ENCODE data around the gene TSPO2. TPM values are rescaled to one million over a fixed set of nuclear protein-coding genes. Genes with fewer than 3 reads are reported as not detected.

The TSPO2 gene
- total RNA-seq, 1 donor from 2014 or later: not detected

GRCh38 chr6:41080621-41081020 lies 38.4 kb downstream of the TSPO2 start:
- Mint-ChIP-seq H3K27me3 (ENCODE audit: low read depth, unreplicated experiment) (no peaks in the 10 kb centered on the region), H3K4me3 (ENCODE audit: unreplicated experiment) (no peak overlapping the region), H3K36me3 (ENCODE audit: low read depth, unreplicated experiment) (peaks cover 11% of the 10 kb centered on the region), H3K4me1 (ENCODE audit: low read depth, unreplicated experiment) (peaks cover 6% of the 10 kb centered on the region), H3K9me3 (ENCODE audit: unreplicated experiment) (no peaks in the 10 kb centered on the region), H3K27ac (ENCODE audit: unreplicated experiment) (no peak overlapping the region)
- Histone ChIP-seq H2AFZ (ENCODE audit: low read depth, low read length) (no peak overlapping the region), H3K79me2 (ENCODE audit: insufficient read depth, low read length) (peaks cover 76% of the 10 kb centered on the region), H3K9ac (ENCODE audit: low read length) (no peak overlapping the region), H4K20me1 (ENCODE audit: insufficient read depth, low read length) (peaks cover 65% of the 10 kb centered on the region), H3K9me3 (ENCODE audit: insufficient read depth, low read depth, low read length) (no peaks in the 10 kb centered on the region), H3K27me3 (ENCODE audit: insufficient read depth, low read length) (no peaks in the 10 kb centered on the region), H3K4me2 (ENCODE audit: low read length) (no peak overlapping the region), H3K4me1 (ENCODE audit: insufficient read depth, low read length) (no peaks in the 10 kb centered on the region), H3K4me3 (ENCODE audit: insufficient read depth, low read depth, low read length) (no peak overlapping the region), H3K27ac (ENCODE audit: low read depth, low read length) (no peak overlapping the region), H3K36me3 (ENCODE audit: insufficient read depth, low read length) (peaks cover 51% of the 10 kb centered on the region)
- DNase-seq (ENCODE audit: low read depth) (no peak), FAIRE-seq (no peak)
- TF ChIP-seq EZH2 (IDR thresholded peaks at IDR 0.05; ENCODE audit: insufficient read depth, low read length) (no peak), CTCF (IDR thresholded peaks at IDR 0.05; ENCODE audit: insufficient read depth, low read depth, low read length) (no peak)

- Histone ChIP-seq H3K27ac (ENCODE audit: low read depth, low read length) (no peak overlapping the region), H3K36me3 (ENCODE audit: insufficient read depth, low read length) (peaks cover 52% of the 10 kb centered on the region), H3K9ac (ENCODE audit: low read length) (no peak overlapping the region), H3K4me3 (ENCODE audit: insufficient read depth, low read depth, low read length) (no peak overlapping the region), H3K4me1 (ENCODE audit: insufficient read depth, low read length) (no peaks in the 10 kb centered on the region), H3K4me2 (ENCODE audit: low read length) (no peak overlapping the region), H3K79me2 (ENCODE audit: insufficient read depth, low read length) (peaks cover 59% of the 10 kb centered on the region), H3K9me3 (ENCODE audit: insufficient read depth, low read depth, low read length) (no peaks in the 10 kb centered on the region), H4K20me1 (ENCODE audit: insufficient read depth, low read length) (peaks cover 50% of the 10 kb centered on the region), H3K27me3 (ENCODE audit: insufficient read depth, low read length) (no peaks in the 10 kb centered on the region), H2AFZ (ENCODE audit: low read depth, low read length) (no peak overlapping the region)
- H3K27me3 Mint-ChIP-seq (ENCODE audit: low read depth, unreplicated experiment): no peaks in the 10 kb centered on the region
- no peak overlapping the region for H3K27ac Mint-ChIP-seq (ENCODE audit: unreplicated experiment)
- H3K9me3 Mint-ChIP-seq (ENCODE audit: unreplicated experiment): no peaks in the 10 kb centered on the region
- peaks cover 12% of the 10 kb centered on the region for H3K36me3 Mint-ChIP-seq (ENCODE audit: low read depth, unreplicated experiment)
- DNase-seq (ENCODE audit: low read depth): no peak
- H3K4me1 Mint-ChIP-seq (ENCODE audit: low read depth, unreplicated experiment): no peaks in the 10 kb centered on the region
- no peak overlapping the region for H3K4me3 Mint-ChIP-seq (ENCODE audit: unreplicated experiment)
- FAIRE-seq: no peak
- no peak for TF ChIP-seq CTCF (IDR thresholded peaks at IDR 0.05; ENCODE audit: insufficient read depth, low read depth, low read length)
- no peak for TF ChIP-seq EZH2 (IDR thresholded peaks at IDR 0.05; ENCODE audit: insufficient read depth, low read length)
These were observed 40.8 kb downstream of the TSPO2 start for GRCh38 chr6:41083072-41083471.

GRCh38 chr6:41085182-41085581 lies 42.9 kb downstream of the TSPO2 start:
- H2AFZ ChIP-seq (ENCODE audit: low read depth, low read length): no peak overlapping the region
- FAIRE-seq (no peak), DNase-seq (ENCODE audit: low read depth) (no peak)
- no peaks in the 10 kb centered on the region for H3K27me3 ChIP-seq (ENCODE audit: insufficient read depth, low read length)
- no peak overlapping the region for H3K4me3 Mint-ChIP-seq (ENCODE audit: unreplicated experiment)
- H3K4me3 ChIP-seq (ENCODE audit: insufficient read depth, low read depth, low read length): no peak overlapping the region
- no peak overlapping the region for H3K27ac ChIP-seq (ENCODE audit: low read depth, low read length)
- peaks cover 44% of the 10 kb centered on the region for H3K36me3 ChIP-seq (ENCODE audit: insufficient read depth, low read length)
- H3K4me1 Mint-ChIP-seq (ENCODE audit: low read depth, unreplicated experiment): no peaks in the 10 kb centered on the region
- H3K9ac ChIP-seq (ENCODE audit: low read length): no peak overlapping the region
- H3K27ac Mint-ChIP-seq (ENCODE audit: unreplicated experiment): no peak overlapping the region
- H3K79me2 ChIP-seq (ENCODE audit: insufficient read depth, low read length): peaks cover 42% of the 10 kb centered on the region
- H3K4me1 ChIP-seq (ENCODE audit: insufficient read depth, low read length): no peaks in the 10 kb centered on the region
- peaks cover 17% of the 10 kb centered on the region for H3K36me3 Mint-ChIP-seq (ENCODE audit: low read depth, unreplicated experiment)
- H3K9me3 ChIP-seq (ENCODE audit: insufficient read depth, low read depth, low read length): no peaks in the 10 kb centered on the region
- H3K4me2 ChIP-seq (ENCODE audit: low read length): no peak overlapping the region
- TF ChIP-seq EZH2 (IDR thresholded peaks at IDR 0.05; ENCODE audit: insufficient read depth, low read length): no peak
- TF ChIP-seq CTCF (IDR thresholded peaks at IDR 0.05; ENCODE audit: insufficient read depth, low read depth, low read length): no peak
- H3K27me3 Mint-ChIP-seq (ENCODE audit: low read depth, unreplicated experiment): no peaks in the 10 kb centered on the region
- peaks cover 37% of the 10 kb centered on the region for H4K20me1 ChIP-seq (ENCODE audit: insufficient read depth, low read length)
- no peaks in the 10 kb centered on the region for H3K9me3 Mint-ChIP-seq (ENCODE audit: unreplicated experiment)
